Skeletal muscle tissue (tissue), 4 donors: Measurements from ENCODE around the gene CTXN1. TPM values are rescaled to one million over a fixed set of nuclear protein-coding genes. Genes with fewer than 3 reads are reported as not detected.
A peak's percentile ranks its signal among the peaks of the same experiment; 100 is the strongest.
"Not testable (repeated sequence)": the region's sequence is repeated elsewhere in the genome, so short reads cannot be mapped to it uniquely, and the experiment has no call there.

Experiments
- H3K27ac ChIP-seq: one replicate; pipeline ENCODE4 v1.7.0; 2013; ENCODE audit warnings: mild to moderate bottlenecking, low read depth, low read length, inconsistent platforms
- H3K27me3 ChIP-seq, 3 donors: one replicate each; pipeline ENCODE4 v1.7.0; 2013; ENCODE audit warnings: low read length in 3 of 3; ENCODE audit not compliant: control insufficient read depth in 3 of 3, insufficient read depth in 3 of 3
- H3K36me3 ChIP-seq, 3 donors: one replicate each; pipeline ENCODE4 v1.7.0; 2013; ENCODE audit warnings: low read length in 3 of 3; ENCODE audit not compliant: control insufficient read depth in 3 of 3, insufficient read depth in 3 of 3
- H3K4me1 ChIP-seq, 3 donors: one replicate each; pipeline ENCODE4 v1.7.0; 2013; ENCODE audit warnings: low read length in 3 of 3, mild to moderate bottlenecking in 3 of 3; ENCODE audit not compliant: control insufficient read depth in 3 of 3, insufficient read depth in 3 of 3
- H3K4me3 ChIP-seq, 3 donors: one replicate each; pipeline ENCODE4 v1.7.0; 2013; ENCODE audit warnings: low read length in 3 of 3
- H3K9ac ChIP-seq, 3 donors: one replicate each; pipeline ENCODE4 v1.7.0; 2013; ENCODE audit warnings: low read length in 3 of 3, mild to moderate bottlenecking in 3 of 3, moderate library complexity in 2 of 3, low read depth in 1 of 3
- H3K9me3 ChIP-seq, 3 donors: one replicate each; pipeline ENCODE4 v1.7.0; 2013; ENCODE audit warnings: low read length in 3 of 3; ENCODE audit not compliant: control insufficient read depth in 3 of 3
- total RNA-seq: library from RNA; depleted of rRNA; stranded (reverse); fragments of >200 nt; gene quantifications from one replicate; pipeline ENCODE4 v1.2.3, GENCODE V29; 2014
- donor health status: Osteomylitis.

CTXN1 gene
- total RNA-seq, 1 donor from 2014 or later, result 0.52 TPM

DNA sequence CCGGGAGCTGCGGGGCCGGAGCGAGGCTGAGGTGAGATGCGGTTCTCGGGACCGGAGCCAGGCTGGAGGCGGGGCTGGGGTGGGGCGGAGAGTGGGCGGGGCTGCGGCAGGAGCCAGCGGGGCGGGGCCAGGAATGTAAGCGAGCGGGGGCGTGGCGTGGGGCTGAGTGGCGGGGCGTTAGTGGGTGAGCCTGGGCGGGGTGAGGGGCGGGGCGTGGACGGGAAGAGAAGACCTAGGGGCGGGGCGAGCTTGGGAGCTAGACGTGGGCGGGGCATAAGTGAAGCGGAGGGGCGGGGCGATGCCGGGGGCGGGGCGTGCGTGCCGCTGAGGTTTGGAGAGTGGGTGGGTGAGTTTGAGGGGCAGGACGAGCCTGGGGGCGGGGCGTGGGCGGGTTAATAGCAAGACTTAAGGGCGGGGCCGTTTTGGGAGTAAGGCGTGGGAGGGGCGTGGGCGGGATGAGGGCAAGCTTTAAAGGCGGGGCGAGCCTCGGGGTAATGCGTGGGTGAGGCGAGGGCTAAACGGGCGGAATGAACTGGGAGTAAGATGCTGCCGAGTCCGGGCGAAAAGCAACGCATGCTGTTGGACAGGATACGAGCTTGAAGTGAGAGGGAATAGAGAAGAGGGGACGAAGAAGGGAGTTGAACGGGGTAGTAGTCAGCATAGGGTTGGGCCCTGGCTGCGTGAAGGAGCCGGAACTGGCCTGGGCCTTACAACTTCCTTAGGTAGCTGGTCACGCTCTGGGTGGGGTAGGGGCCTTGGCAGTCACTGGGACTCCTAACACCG, 5.2 kb downstream of the CTXN1 start:
- H3K9ac ChIP-seq, result peak overlapping the region; percentile 77 to 82 (median 82)
- H3K4me1 ChIP-seq, result peaks cover 29 to 39% (median 38%) of the 10 kb centered on the region in 3 donors
- H3K36me3 ChIP-seq, result peaks cover 10 to 13% (median 12%) of the 10 kb centered on the region in 3 donors
- peaks cover 15 to 39% (median 21%) of the 10 kb centered on the region in 3 donors for H3K27me3 ChIP-seq
- peak overlapping the region; percentile 79 for H3K27ac ChIP-seq
- no peaks in the 10 kb centered on the region for H3K9me3 ChIP-seq
- H3K4me3 ChIP-seq, result peak overlapping the region; percentile 85 to 88 (median 86)

DNA sequence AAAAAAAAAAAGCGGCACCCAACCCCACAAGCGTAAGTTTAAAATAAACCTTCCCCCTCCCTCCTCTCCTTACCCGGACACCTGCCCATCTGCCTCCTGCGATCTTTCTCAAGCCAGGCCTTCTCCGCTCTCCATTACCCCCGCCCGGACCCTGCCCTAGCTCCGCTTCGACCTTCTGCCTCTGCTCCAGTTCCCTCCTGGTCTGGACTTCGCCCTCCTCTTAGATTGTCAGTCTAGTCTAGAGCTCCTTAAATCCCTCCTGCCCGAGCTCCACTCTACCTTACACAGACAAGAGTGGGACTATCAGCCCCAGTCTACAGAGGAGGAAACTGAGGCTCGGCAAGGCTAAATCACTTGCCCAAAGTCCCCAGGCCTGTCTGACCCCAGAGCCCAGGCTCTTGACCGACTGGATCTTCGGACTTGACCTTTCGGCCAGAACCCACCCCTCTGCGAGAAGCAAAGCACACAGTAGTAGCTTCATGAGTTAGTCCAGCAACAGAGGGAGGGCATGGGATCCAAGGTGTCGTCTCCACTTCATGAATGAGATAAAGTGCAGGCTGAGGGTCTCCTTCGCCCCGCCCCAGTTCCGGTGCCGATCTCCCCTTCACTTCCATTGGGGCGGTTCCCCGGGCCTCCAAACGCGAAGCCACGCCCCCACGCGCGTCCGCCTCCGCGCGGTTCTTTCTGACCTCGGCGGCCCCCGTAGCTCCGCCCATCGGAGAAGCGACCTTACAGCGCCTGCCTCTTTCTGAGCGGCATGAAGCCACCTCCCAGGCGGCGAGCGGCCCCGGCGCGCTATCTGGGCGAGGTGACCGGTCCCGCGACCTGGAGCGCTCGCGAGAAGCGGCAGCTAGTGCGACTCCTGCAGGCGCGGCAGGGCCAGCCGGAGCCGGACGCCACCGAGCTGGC, 6.1 kb downstream of the CTXN1 start, which contains the start of gene SNAPC2:
SNAPC2 (plus strand) TSS at position 729 of the 909 bp plus-strand sequence; CDS start at position 758, 29 bp downstream.
- peak within 1 kb of the TSS; percentile 79 for H3K27ac ChIP-seq
- peaks cover 20 to 47% (median 29%) of the 10 kb centered on the region in 3 donors for H3K27me3 ChIP-seq
- H3K36me3 ChIP-seq, result peaks cover 10 to 13% (median 12%) of the 10 kb centered on the region in 3 donors
- H3K4me3 ChIP-seq, result peak within 1 kb of the TSS; percentile 85 to 88 (median 86)
- H3K9ac ChIP-seq, result peak within 1 kb of the TSS; percentile 77 to 82 (median 82)
- H3K4me1 ChIP-seq, result peaks cover 32 to 41% (median 38%) of the 10 kb centered on the region in 3 donors
- no peaks in the 10 kb centered on the region for H3K9me3 ChIP-seq

DNA sequence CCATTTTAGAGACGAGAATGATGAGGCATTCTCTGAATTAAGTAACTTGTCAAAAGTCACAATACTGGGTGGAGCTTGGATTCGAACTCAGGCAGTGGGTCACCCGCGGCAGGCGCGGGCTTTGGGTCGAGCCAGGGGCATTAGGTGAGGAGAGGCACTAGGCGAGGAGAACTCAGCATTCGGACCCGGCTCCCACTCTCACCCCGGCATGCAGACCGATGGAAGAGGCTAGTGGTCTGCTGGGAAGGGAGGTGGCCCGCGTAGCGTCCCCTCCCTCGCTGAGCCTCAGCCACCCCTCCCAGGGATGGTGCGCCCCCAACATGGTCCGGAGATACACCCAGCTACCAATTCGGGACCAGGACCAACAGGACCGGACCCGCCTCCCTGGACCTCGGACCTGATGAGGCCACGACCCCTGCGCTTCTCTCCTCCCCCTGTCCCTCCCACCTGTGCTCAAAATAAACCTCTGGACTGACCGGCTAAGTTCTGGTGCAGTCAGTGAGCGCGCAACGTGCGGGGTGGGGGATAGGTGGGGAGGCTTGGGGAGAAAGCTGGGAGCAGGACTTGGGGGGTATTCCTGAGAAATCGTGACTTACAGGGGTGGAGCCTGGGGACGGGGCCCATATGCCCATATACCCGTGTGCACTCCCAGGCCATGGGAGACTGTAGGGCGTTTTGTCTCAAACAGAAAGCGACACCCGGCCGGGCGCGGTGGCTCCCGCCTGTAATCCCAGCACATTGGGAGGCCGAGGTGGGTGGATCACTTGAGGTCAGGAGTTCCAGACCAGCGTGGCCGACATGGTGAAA, 7.1 kb downstream of the CTXN1 start:
- H3K27me3 ChIP-seq, result peaks cover 20 to 53% (median 34%) of the 10 kb centered on the region in 3 donors
- H3K27ac ChIP-seq, result no peak overlapping the region
- H3K4me1 ChIP-seq, result peaks cover 32 to 46% (median 41%) of the 10 kb centered on the region in 3 donors
- H3K9ac ChIP-seq, result peak overlapping the region in 1 of 3 donors; percentile 8
- no peaks in the 10 kb centered on the region for H3K9me3 ChIP-seq
- H3K36me3 ChIP-seq, result peaks cover 10 to 13% (median 12%) of the 10 kb centered on the region in 3 donors
- H3K4me3 ChIP-seq, result peak overlapping the region in 1 of 3 donors; percentile 1

DNA sequence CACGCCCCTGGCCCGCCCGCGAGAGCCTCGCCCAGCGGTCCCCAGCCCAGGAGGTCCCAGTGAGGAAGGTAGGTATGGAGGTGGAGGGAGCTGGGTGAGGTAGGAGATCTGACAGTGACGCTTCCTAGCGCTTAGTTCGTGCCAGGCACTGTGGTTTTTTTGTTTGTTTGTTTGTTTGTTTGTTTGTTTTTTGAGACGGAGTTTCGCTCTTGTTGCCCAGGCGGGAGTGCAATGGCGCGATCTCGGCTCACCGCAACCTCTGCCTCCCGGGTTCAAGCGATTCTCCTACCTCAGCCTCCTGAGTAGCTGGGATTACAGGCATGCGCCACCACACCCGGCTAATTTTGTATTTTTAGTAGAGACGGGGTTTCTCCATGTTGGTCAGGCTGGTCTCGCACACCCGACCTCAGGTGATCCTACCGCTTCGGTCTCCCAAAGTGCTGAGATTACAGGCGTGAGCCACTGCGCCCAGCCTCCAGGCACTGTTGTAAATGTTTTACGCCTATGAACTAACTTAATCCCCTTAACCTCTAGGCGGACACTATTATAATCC, 7.8 kb downstream of the CTXN1 start:
- H3K4me3 ChIP-seq, H3K27ac ChIP-seq, H3K9me3 ChIP-seq: not testable (repeated sequence)
- Histone ChIP-seq H3K27me3 (peaks cover 20 to 53% (median 34%) of the 10 kb centered on the region in 3 donors), H3K4me1 (peaks cover 32 to 46% (median 41%) of the 10 kb centered on the region in 3 donors), H3K9ac (peak overlapping the region in 1 of 3 donors; percentile 33), H3K36me3 (peaks cover 9 to 13% (median 10%) of the 10 kb centered on the region in 3 donors)

DNA sequence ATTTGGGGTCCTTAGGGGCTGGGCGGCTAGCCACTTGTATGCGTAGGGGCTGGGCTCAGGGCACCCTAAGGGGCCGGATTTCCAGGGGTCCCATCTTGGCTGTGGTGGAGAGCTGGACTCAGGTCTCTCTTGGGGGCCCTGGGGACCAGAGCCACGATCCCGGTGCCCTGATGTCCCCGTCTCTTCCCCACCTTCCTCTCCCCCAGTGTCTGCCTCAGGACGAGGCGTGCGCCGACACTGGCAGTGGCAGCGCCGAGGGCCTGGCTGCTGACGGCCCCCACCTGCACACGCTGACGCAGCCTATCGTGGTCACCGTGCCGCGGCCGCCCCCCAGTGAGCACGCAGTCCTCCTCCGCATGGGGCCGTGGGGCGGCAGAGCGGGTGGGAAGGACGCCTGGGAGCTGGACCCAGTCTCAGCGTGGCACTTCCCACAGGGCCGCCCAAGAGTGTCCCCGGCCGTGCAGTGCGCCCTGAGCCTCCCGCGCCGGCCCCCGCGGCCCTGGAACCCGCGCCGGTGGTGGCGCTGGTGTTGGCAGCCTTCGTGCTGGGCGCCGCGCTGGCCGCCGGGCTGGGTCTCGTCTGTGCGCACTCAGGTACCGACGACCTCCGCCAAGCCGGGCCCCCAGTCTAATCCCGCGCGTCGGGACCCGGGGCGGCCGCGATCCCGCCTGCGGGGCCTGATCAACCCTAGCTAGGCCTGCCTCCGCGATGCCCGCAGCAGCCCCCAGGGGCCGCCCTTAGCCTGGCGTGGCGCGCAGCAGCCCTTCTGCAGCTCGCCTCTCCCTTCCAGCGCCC, 8.5 kb downstream of the CTXN1 start:
- H3K27ac ChIP-seq, result no peak overlapping the region
- peaks cover 8 to 13% (median 10%) of the 10 kb centered on the region in 3 donors for H3K36me3 ChIP-seq
- peak overlapping the region; percentile 7 to 51 (median 35) for H3K4me3 ChIP-seq
- H3K9ac ChIP-seq, result peak overlapping the region in 2 of 3 donors; percentile 33 to 61
- H3K4me1 ChIP-seq, result peaks cover 32 to 46% (median 41%) of the 10 kb centered on the region in 3 donors
- H3K9me3 ChIP-seq, result no peaks in the 10 kb centered on the region
- peaks cover 20 to 56% (median 34%) of the 10 kb centered on the region in 3 donors for H3K27me3 ChIP-seq

DNA sequence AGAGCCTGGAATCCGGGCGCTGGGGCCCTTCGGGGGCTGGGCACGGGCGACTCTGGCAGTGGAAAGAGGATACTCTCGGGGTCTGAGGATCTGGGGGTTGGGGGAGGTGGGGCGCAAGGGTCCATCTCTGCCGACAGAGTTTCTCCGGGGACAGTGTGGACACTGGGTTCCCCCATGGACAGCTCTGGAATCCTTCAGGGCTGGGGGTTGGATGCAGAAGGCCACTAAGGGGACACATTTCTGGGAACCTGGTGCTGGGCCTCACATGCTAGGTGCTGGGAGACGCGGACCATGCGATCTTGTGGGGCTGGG, 9.0 kb downstream of the CTXN1 start:
- peak overlapping the region in 2 of 3 donors; percentile 33 to 61 for H3K9ac ChIP-seq
- H3K27me3 ChIP-seq, result peaks cover 20 to 56% (median 34%) of the 10 kb centered on the region in 3 donors

DNA sequence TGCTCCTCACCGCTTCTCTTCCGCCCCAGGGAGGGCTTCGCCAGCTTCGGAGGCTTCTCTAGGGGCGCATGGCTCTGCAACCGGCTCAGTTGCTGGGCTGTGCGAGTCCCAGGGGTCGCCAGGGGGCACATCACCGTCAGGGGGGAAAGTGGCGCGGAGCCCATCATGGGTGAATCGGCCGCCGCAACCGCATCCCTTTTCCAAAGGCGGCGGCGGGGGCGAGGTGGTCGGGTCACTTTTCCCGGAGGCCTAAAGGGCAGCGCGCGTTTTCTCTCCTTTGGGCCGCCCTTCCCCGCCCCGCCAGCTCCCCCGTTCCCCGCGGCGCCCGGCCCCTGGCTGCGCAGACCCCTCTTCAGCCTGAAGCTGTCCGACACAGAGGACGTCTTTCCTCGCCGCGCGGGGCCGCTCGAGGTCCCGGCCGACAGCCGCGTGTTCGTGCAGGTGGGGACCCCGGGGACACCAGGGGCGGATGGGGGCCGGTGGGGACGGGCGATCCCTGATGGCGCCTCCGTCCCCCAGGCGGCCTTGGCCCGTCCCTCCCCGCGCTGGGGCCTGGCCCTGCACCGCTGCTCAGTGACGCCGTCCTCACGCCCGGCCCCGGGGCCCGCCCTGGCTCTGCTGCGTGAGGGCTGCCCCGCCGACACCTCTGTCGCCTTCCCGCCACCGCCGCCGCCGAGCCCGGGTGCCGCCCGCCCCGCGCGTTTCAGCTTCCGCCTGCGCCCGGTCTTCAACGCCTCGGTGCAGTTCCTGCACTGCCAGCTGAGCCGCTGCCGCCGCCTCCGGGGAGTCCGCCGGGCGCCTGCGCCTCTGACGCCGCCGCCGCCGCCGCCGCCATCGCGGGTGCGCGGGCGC, 9.6 kb downstream of the CTXN1 start:
- Histone ChIP-seq H3K9ac (no peak overlapping the region), H3K4me1 (peaks cover 24 to 38% (median 32%) of the 10 kb centered on the region in 3 donors), H3K9me3 (no peaks in the 10 kb centered on the region), H3K27me3 (peaks cover 20 to 56% (median 34%) of the 10 kb centered on the region in 3 donors), H3K36me3 (peaks cover 13 to 14% (median 13%) of the 10 kb centered on the region in 3 donors), H3K4me3 (no peak overlapping the region), H3K27ac (no peak overlapping the region)

More for the DNA sequence above, 9.0 kb downstream of the CTXN1 start:
- Histone ChIP-seq H3K9me3 (no peaks in the 10 kb centered on the region), H3K4me3 (peak overlapping the region in 1 of 3 donors; percentile 7), H3K4me1 (peaks cover 30 to 44% (median 37%) of the 10 kb centered on the region in 3 donors), H3K27ac (no peak overlapping the region), H3K36me3 (peaks cover 8 to 10% (median 9%) of the 10 kb centered on the region in 3 donors)
